Measurements from ENCODE around the gene CCDC12.

- TF ChIP-seq ZNF274 (IDR thresholded peaks at IDR 0.05; ENCODE audit: low read depth, low read length) (no peak), YY1 (IDR thresholded peaks at IDR 0.05; ENCODE audit: insufficient read depth, insufficient read length) (no peak), SUZ12 (IDR thresholded peaks at IDR 0.05; ENCODE audit: extremely low read depth, insufficient read depth, insufficient read length) (no peak)
Observed at GRCh38 chr3:46962427-46962826, 14.1 kb downstream of the CCDC12 start.

All from NT2/D1 (cell line).